ENCODE measurements around the gene TGM1. TPM values are rescaled to one million over a fixed set of nuclear protein-coding genes. Genes with fewer than 3 reads are reported as not detected.
"Not testable (repeated sequence)": the region's sequence is repeated elsewhere in the genome, so short reads cannot be mapped to it uniquely, and the experiment has no call there.

Gene TGM1
- total RNA-seq, 1 experiment from 2014 or later, result 3.2 TPM

DNA sequence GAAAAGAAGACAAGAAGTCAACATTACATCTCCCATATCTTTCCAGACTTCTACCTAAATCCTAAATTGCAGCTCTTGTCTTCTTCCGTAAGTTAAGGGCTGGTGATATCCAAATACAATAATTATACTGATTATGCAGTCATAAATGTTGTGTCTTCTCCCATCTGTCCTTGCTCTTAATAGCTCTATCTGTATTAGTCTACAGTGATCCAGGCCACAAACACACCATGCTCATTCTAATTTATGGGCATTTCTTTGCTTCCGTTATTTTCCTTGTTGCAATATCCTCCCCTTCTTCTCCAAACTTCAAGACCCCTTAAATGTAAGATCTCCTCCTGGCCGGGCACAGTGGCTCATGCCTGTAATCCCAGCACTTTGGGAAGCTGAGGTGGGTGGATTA is 43.5 kb downstream of the TGM1 start:
- BruUV-seq (replicated peaks), result no TSS peak

DNA sequence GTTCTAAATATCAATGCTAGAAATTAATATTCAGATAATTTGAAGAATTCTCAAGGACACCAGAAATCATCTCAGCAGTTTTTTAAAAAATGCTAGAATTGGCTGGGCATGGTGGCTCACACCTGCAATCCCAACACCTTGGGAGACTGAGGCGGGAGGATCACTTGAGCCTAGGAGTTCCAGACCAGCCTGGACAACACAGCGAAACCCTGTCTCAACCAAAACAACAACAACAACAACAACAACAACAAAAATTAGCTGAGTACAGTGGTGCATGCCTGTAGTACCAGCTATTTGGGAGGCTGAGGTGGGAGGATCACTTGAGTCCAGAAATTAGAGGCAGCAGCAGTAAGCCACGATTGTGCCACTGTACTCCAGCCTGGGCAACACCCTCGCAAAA is 43.9 kb downstream of the TGM1 start:
- peaks cover 5% of the 10 kb centered on the region for H3F3A ChIP-seq (ENCODE audit: low read length, unreplicated experiment)
- BruUV-seq (replicated peaks), result no TSS peak
- H3K4me1 ChIP-seq (ENCODE audit: insufficient read depth, low read length), result peaks cover 4% of the 10 kb centered on the region; the same call in 1 of the 2 replicates
- ATAC-seq (no peak), DNase-seq (no peak)
- peaks cover 37% of the 10 kb centered on the region for H3K79me2 ChIP-seq (ENCODE audit: low read length)
- no peaks in the 10 kb centered on the region for H4K20me1 ChIP-seq (ENCODE audit: low read length)
- H3K9me2 ChIP-seq (replicated peaks; ENCODE audit: low read length), result no peaks in the 10 kb centered on the region
- no peaks in the 10 kb centered on the region for H3K27me3 ChIP-seq (ENCODE audit: low read length)
- no peak overlapping the region for H3K9ac ChIP-seq (ENCODE audit: low read length)
- intact Hi-C loops (cut with micrococcal nuclease), result loop anchor here (5.0 kb wide), 1 partner anchor 78 kb away; the partner anchor contains the start of genes DHRS1 and NOP9
- H2AFZ ChIP-seq (ENCODE audit: low read length), result no peak overlapping the region
- no peak overlapping the region for H3K4me3 ChIP-seq (ENCODE audit: low read length)
- no peak overlapping the region for H3K4me2 ChIP-seq (ENCODE audit: low read length)
- no peak for TF ChIP-seq EZH2phosphoT487 (IDR thresholded peaks at IDR 0.05; ENCODE audit: borderline replicate concordance, low read length)
- TF ChIP-seq EZH2 (IDR thresholded peaks at IDR 0.05; ENCODE audit: low read length, unreplicated experiment), result no peak
- TF ChIP-seq, protein P1, sequence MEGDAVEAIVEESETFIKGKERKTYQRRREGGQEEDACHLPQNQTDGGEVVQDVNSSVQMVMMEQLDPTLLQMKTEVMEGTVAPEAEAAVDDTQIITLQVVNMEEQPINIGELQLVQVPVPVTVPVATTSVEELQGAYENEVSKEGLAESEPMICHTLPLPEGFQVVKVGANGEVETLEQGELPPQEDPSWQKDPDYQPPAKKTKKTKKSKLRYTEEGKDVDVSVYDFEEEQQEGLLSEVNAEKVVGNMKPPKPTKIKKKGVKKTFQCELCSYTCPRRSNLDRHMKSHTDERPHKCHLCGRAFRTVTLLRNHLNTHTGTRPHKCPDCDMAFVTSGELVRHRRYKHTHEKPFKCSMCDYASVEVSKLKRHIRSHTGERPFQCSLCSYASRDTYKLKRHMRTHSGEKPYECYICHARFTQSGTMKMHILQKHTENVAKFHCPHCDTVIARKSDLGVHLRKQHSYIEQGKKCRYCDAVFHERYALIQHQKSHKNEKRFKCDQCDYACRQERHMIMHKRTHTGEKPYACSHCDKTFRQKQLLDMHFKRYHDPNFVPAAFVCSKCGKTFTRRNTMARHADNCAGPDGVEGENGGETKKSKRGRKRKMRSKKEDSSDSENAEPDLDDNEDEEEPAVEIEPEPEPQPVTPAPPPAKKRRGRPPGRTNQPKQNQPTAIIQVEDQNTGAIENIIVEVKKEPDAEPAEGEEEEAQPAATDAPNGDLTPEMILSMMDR (conservative IDR thresholded peaks at IDR 0.05; ENCODE audit: low read depth, low read length), result no peak
- POLR2A ChIA-PET (ENCODE audit: unreplicated experiment), result no interaction called here
- CTCF ChIA-PET, result no interaction called here
- H3K27ac ChIP-seq (ENCODE audit: low read length), result no peak overlapping the region
- H3K9me3 ChIP-seq (ENCODE audit: low read length), result no peaks in the 10 kb centered on the region
- peaks cover 6% of the 10 kb centered on the region; the same call in 1 of the 2 replicates for H3K36me3 ChIP-seq (ENCODE audit: low read depth, low read length)

More for the DNA sequence above, 43.5 kb downstream of the TGM1 start:
- Histone ChIP-seq H3K79me2 (ENCODE audit: low read length) (peaks cover 41% of the 10 kb centered on the region), H2AFZ (ENCODE audit: low read length) (no peak overlapping the region), H3K9me2 (replicated peaks; ENCODE audit: low read length) (no peaks in the 10 kb centered on the region), H3K36me3 (ENCODE audit: low read depth, low read length) (peaks cover 6% of the 10 kb centered on the region; the same call in 1 of the 2 replicates), H3K27ac (ENCODE audit: low read length) (no peak overlapping the region), H4K20me1 (ENCODE audit: low read length) (no peaks in the 10 kb centered on the region), H3K4me2 (ENCODE audit: low read length) (no peak overlapping the region), H3K4me1 (ENCODE audit: insufficient read depth, low read length) (peaks cover 5% of the 10 kb centered on the region), H3K9ac (ENCODE audit: low read length) (no peak overlapping the region), H3F3A (ENCODE audit: low read length, unreplicated experiment) (peaks cover 5% of the 10 kb centered on the region), H3K27me3 (ENCODE audit: low read length) (no peaks in the 10 kb centered on the region), H3K9me3 (ENCODE audit: low read length) (no peaks in the 10 kb centered on the region), H3K4me3 (ENCODE audit: low read length) (no peak overlapping the region)
- POLR2A ChIA-PET (ENCODE audit: unreplicated experiment), result no interaction called here
- ATAC-seq (no peak), DNase-seq (no peak)
- CTCF ChIA-PET, result no interaction called here
- TF ChIP-seq EZH2phosphoT487 (IDR thresholded peaks at IDR 0.05; ENCODE audit: borderline replicate concordance, low read length), result no peak
- no peak for TF ChIP-seq EZH2 (IDR thresholded peaks at IDR 0.05; ENCODE audit: low read length, unreplicated experiment)
- TF ChIP-seq, protein P1 (conservative IDR thresholded peaks at IDR 0.05; ENCODE audit: low read depth, low read length), result no peak
- intact Hi-C loops (cut with micrococcal nuclease), result loop anchor here (5.0 kb wide), 1 partner anchor 78 kb away; the partner anchor contains the start of genes DHRS1 and NOP9

DNA sequence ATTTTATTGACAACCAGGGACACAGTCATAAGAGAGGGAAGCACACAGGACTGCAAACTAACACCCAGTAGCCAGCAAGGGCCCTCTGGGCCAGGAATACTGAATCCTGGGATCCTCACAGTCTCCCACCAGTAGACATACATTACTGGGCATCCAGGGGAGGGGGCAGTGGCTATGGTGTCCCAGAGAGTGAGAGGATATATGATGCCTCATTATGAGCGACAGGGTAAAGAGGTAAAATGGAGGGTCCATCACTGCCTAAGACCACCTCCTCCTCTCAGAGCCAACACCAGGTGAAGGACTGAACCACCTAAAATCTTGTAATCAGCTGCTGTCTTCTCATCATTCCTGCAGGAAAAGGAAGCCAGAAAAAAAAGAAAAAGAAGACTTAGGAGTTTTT is 46.1 kb downstream of the TGM1 start:
- Histone ChIP-seq H3K79me2 (ENCODE audit: low read length) (peaks cover 30% of the 10 kb centered on the region), H3K4me1 (ENCODE audit: insufficient read depth, low read length) (peaks cover 11% of the 10 kb centered on the region)
- H3K27ac ChIP-seq (ENCODE audit: low read length); H3K4me2 ChIP-seq (ENCODE audit: low read length); H2AFZ ChIP-seq (ENCODE audit: low read length); ATAC-seq; BruUV-seq (replicated peaks); H3K9ac ChIP-seq (ENCODE audit: low read length); CTCF ChIA-PET; DNase-seq; H3K9me3 ChIP-seq (ENCODE audit: low read length); H3K36me3 ChIP-seq (ENCODE audit: low read depth, low read length); H3K27me3 ChIP-seq (ENCODE audit: low read length); POLR2A ChIA-PET (ENCODE audit: unreplicated experiment); H3F3A ChIP-seq (ENCODE audit: low read length, unreplicated experiment); H4K20me1 ChIP-seq (ENCODE audit: low read length); H3K4me3 ChIP-seq (ENCODE audit: low read length); H3K9me2 ChIP-seq (replicated peaks; ENCODE audit: low read length): not testable (repeated sequence)
- intact Hi-C loops (cut with micrococcal nuclease), result loop anchor here (2.0 to 5.0 kb wide), 2 partner anchors 16 to 80 kb away; partner anchors contain the start of genes DHRS1, GMPR2, NEDD8 and NOP9
